ENCODE results near the gene SCO1.
"Not testable (repeated sequence)": the region's sequence is repeated elsewhere in the genome, so short reads cannot be mapped to it uniquely, and the experiment has no call there.

SCO1 gene

DNA sequence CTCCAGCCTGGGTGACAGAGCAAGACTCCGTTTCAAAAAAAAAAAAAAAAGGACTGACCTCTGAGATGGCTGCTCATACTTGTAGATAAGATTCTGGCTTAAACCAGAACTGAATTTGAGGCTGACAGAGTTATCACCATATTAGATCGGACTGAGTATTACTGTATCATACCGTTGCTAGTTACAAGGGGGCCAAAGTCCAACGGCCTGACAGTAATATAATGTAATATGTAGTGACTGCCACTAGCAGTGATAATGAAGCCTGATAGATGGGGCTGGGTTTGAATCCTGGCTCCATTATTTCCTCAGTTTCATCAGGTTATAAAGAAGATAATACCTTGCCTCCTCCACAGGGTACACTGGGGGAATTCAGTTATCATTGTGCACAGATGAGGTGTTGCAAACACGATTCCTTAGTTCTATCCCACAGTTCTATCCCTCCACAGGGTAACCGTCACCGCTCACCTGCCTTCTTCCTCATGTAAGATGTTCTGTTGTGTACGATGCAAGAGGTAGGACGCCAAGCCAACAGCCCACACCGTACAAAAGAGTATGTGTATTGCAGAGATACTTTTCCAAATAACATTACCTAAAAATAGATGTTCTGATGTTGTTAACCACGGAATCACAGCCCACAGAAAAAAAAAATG, 27.3 kb upstream of the SCO1 start:
- no peak for DNase-seq

DNA sequence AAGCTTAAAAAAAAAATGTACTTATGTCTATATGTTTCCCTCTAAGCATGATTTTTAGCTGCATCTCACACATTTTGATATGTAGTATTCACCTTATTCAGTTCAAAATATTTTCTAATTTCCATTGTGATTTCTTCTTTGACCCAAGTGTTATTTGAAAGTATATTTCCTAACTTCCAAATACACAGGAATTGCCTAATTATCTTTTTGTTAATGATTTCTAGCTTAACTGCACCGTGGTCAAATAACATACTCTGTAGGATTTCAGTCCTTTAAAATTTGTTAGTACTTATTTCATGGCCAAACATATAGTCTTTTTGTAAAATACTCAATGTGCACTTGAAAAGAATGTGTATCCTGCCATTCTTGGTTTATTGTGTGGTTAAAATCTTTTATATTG, 21.2 kb upstream of the SCO1 start:
- DNase-seq = no peak

DNA sequence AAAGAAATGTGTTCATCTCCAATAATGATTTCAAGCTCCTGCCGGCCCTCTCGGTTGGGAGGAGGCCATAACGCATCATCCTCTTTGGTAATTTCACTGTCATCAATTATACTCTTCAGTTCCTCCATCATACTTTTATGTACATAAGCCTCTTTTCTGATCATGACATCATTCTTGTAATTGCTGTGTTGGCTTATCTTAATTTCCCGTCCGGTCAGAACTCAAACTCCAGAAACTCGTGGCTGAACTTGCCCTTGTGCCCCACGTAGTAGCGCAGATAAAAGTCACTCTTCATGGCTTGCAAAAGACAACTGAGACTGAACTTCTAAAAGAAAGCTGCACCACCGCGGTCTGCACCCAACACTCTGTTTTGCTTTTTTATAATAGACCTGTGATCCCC, 18.9 kb upstream of the SCO1 start:
- DNase-seq = no peak

GRCh38 chr17:10713318-10713717, 16.0 kb upstream of the SCO1 start:
- no peak for DNase-seq

DNA sequence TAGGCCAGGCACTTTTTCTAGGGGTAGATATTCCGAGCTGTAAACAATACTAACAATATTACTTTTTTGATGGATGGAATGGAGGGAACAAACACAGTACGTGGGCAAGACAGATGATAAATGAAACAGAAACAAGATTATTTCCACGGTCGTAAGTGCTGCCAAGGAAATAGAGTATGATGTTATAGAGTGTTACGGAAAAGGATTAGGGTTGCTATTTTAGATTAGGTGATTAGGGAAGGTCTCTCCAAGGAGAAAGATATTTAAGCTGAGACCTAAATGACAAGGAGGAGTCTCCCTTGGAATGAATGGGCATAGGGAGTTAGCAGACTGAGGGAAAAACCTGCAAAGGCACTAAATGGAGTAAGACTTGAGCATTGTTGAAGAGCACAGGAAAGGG, 8.4 kb upstream of the SCO1 start:
- DNase-seq = no peak

DNA sequence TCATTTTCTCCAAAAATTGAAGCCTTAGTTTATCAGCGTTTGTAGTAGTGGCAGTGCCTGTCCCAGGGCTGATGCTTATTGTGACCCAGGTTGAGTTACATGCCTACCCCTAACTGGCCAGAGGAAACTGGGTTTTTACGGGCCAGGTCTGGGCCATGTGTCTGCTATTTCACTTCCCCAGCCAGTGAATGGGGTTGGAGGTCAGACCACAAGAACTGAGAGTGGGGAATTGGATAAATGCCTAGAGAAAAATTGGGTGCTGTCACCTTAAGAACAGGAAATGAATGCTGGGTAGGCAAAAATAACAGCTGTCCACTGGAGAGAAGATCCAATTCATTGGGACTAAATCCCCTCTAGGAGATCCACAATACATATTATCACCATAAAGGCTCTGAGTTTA, 5.2 kb upstream of the SCO1 start:
- no peak for DNase-seq

DNA sequence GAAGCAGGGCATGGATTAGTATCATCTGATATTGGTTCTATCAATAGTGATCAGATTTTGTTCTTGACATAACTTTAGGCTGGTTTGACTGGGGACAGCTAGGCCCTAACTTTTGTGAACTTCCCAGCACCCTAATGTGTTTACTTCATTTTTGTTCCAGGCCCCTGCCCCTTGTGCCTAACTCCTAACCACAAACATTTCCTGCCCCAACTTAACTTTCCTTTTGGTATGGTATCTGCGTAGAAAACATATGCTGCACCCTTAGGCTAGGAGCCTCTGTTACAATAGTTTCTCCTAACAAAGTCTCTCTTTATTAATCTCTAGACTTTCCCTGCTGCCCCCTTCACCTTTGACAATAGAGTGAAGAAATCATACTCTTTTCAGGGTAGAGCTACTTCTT, 2.5 kb upstream of the SCO1 start:
- DNase-seq = no peak

DNA sequence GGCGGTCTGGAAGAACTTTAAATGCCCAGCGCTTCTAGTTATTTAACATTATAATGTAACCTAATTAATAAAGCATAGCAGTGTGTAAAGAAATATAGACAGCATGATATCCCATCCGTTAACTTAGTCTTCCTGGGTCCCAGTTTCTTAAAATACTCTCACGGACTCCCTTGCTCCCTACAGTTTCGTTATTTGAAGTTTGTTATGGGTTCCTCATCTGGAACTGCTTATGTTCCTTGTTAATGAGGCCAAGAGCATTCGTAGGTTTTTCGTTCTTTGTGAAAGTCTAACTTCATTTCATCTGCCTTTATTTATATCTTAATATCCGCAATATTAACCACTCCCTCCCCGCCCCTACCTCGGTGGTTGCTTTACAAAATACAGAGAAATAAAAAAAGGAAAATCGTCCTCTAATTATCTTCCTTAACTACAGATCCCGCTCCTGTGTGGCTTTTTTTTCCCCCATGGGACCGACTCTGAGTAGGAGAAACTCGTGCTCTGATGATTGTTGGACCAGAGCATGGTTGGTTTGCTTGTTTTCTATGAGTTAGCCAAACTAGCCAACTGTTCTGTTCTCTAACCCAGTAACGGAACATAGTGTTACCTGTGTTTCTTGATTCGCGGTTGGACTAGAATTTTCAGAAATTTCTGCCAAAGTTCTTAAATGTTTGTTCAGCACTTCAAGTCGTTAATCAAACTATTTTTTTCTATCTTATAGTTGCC, 924 bp upstream of the SCO1 start:
- no peak for DNase-seq

DNA sequence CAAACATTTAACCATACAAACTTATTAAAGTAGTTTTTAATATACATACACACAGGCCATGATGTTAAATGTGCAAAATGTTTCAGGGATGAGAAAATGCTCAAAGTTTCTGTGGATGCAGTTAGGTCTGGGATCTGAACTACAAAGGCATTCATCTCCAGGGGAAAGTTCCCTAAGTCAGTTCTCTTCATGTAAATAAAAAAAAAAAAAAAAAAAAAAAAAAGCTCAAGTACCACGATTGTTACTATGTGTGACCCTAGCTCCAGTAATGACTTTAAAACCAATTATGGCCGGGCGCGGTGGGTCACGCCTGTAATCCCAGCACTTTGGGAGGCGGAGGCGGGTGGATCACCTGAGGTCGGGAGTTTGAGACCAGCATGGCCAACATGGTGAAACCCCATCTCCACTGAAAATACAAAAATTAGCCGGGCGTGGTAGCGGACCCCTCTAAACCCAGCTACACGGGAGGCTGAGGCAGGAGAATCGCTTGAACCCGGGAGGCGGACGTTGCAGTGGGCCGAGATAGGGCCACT, 1.4 kb downstream of the SCO1 start:
- DNase-seq = not testable (repeated sequence)

DNA sequence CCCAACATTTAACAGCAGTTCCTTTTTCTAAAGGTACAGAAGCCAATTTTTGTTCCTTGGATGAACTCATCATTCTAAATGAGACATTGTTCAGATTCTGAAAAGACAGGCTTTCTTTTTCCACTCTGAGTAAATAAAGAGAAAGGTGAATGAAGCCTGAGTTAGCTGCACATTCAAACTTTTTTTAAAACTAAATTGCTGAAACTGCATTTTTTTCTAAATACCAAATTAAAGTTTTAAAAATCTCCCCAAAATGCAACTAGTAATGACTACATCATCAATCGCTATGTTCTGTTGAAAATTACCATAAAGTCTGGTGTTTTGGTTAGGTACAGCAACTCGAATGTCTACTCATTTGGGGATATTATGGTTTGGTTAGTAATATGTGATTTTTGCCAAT, 9.8 kb downstream of the SCO1 start:
- DNase-seq = no peak

GRCh38 chr17:10683853-10684252, 13.5 kb downstream of the SCO1 start:
- no peak for DNase-seq

DNA sequence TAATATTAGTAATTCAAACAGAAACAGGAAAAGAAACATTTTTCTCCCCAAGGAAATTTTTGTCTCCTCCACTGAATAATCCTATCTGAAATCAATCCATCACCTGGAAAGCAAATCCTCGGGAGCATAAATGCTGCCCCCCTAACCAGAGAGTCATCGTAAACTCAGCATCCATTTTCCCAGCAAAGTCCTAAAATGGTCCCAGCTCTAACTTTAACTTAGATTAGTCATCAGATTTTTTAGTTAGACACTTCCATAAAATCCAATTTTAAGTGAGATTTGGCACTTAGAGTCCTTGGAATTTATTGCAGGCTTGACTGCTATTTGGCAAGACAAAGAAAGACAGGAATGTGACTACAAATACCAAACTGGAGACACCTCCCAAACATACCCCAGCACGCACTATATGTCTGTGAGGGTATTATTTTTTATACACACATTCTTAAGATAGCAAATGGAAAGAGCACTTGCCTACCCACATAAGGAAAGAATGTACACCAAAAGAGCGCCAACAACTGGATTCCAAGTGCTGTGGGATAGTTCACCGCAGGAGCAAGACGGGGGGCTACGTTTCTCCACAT, 15.4 kb downstream of the SCO1 start:
- no peak for DNase-seq

DNA sequence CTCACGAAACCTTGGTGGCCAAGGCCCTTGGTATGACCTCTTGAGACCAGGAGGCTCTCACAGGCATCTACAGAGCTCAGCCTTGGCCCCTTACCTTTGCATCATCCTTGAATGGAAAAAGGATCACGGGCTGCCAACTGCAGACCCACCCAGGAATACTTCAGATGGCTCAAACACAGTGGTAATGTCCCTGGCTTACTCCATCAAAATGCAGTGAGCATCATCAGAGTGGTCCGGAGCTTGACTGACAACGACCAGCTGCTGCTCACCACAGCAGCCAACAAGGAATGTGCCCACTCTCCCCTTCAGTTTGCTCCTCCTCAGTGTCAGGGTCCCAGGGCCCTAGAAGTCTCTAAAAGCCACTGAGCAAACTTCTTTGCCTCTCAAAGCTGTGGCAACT, 22.6 kb downstream of the SCO1 start:
- DNase-seq = no peak

GRCh38 chr17:10673312-10673711, 24.0 kb downstream of the SCO1 start:
- DNase-seq = no peak

DNA sequence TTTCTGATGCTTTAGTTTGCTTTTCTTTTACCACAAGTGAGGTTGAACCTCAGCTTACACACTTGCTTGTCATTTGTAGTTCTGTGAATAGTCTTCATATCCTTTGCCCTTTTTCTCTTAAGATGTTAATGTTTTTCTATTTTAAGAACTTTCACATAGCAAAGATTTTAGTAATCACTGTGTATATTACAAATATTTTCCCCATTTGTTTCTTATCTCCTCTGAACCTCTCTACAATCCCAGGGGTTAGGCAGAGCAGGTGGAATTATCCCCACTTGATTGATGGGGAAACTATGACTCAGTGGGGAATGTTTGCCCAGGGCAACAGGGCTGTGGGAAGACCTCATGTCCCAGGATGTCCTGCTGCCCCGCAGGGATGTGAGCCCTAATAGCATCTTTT, 28.6 kb downstream of the SCO1 start:
- DNase-seq = no peak

GRCh38 chr17:10666906-10667305, 30.4 kb downstream of the SCO1 start:
- no peak for DNase-seq

- no peak for DNase-seq
Observed at GRCh38 chr17:10664571-10664970, 32.8 kb downstream of the SCO1 start.

DNA sequence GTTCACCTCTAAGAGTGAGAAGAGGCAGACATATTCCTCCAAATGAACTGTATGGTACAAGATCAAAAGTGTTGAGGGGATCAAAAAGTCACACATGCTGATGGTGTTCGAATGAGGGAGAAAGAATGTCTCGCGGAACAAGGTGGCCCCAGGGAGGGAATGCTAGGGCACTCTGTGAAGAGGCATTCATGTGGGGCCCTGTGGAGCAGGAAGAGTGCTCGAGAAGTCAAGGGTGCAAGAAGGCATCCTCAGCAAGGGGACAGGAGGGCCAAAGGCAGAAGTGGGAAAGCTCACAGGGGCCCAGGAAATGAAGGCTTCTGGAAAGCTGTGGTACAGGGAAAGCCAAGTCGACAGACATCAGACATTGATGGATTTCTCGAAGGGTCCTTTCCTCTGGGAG, 34.1 kb downstream of the SCO1 start:
- DNase-seq = no peak

DNA sequence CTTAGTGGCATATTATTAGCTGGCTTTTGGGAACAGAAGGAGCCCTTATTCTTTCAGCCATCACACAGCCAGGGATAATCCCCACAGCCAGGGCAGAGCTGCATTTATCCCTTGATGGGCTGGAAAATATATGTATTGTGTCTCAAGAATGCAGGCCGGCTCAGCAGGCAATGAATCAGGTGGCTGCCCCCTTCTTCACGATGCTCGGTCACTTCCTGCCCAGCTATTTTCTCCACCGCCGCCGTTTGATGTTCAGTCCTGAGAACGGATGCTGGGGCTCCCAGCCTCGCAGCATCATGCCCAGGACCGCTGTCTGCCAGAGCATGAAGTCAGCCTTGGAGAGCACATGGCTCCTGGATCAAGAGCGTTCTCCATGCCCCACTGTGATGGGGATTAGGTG, 35.9 kb downstream of the SCO1 start:
- DNase-seq = no peak

DNA sequence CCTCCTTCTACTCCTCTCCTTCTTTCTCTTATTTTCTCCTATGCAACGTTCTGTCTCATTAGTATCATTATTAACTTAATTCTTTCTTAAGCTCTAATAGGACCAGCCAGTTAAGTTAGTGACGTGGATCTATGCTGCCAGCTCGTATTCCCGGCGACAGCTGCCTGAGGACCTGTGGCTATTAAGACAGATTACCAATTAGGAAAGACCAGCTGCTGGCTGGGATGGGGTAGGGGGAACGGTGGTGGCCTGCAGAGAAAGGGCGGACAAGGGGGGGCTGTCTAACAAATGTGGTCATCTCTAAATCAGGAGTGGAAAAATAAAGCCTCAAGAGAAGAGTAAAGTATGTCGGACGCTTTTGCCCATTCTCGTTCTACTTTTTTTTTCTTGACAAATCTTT, 39.5 kb downstream of the SCO1 start:
- no peak for DNase-seq

DNA sequence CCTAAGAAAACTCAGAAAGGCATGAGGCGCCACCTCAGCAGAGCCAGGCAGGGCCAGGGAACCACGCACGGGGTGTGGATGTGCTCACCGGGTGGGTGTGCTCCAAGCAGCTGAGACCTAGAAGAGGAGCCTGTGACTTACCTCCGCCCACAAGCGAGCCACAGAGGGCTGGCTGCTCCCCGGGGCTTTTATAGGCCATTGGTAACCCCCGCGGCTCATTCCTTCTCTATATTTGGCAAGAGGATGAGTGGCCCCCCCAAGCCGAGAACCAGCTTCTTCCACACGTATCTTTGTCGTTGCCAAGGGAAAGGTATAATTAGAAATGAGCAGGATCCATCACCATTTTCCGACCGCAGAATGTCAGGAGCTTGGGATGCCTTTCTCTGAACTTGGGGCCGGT, 40.2 kb downstream of the SCO1 start, which contains the start of gene MYH3:
Gene MYH3 (minus strand): TSS at position 162 of the 400 bp plus-strand sequence. CDS start 2,245 bp downstream, outside the sequence.
- DNase-seq = no peak

DNA sequence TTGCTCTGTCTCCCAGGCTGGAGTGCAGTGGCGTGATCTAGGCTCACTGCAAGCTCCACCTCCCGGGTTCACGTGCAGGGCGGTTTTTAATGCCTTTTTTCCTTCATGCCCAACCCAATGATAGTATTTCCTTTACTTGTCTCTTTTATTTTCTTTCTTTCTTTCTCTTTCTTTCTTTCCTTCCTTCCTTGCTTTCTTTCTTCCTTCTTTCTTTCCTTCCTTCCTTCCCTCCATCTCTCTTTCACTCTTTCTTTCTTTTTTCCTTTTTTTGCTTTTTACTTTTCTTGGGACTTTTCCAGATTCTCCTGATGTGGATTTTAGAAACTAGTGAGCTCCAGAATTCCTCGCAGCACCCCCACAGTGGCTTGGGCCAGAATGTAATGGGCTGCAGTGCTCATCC, 43.3 kb downstream of the SCO1 start:
- no peak for DNase-seq

GRCh38 chr17:10652984-10653659, 44.2 kb downstream of the SCO1 start:
- DNase-seq = no peak

DNA sequence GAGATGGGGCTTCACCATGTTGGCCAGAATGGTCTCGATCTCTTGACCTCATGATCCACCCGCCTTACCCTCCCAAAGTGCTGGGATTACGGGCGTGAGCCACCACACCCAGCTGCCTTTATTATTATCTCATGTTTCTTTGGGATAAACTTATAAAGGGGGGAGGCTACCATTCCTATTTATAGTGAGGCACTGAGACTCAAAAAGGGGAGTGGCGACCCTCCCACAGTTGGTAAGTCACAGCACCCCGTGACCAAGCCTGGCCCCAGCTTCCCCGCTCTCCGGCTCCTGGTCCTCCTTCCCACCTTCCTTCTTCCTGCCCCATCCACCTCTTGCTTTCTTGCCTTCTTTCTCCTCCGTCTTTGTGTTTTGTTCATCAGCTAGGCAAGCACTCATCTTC, 45.4 kb downstream of the SCO1 start:
- DNase-seq = no peak

All from NCI-H510A treated with DMSO at 0.1 percent for 48 hours (cell line).